Lower lobe of right lung (tissue), 2 donors: ENCODE data around the gene OR2AT4. TPM values are rescaled to one million over a fixed set of nuclear protein-coding genes. Genes with fewer than 3 reads are reported as not detected.
A peak's percentile ranks its signal among the peaks of the same experiment; 100 is the strongest.

Experiments used
- ATAC-seq, 2 donors: fragments of 200-7000 bp; cut with Tn5 transposase; one replicate each; pipeline ENCODE4 v1.9.1; 2020 to 2022; ENCODE audit warnings: mild to moderate bottlenecking in 2 of 2, moderate library complexity in 2 of 2
- DNase-seq: peaks from one replicate; pipeline ENCODE4 v3.0.0-alpha.2; 2020
- H3K27ac ChIP-seq: fragments of 200-600 bp; one replicate; pipeline ENCODE4 v1.8.0; 2022
- H3K27me3 ChIP-seq: fragments of 200-600 bp; one replicate; pipeline ENCODE4 v1.8.0; 2022; ENCODE audit warnings: low read depth
- H3K36me3 ChIP-seq: fragments of 200-600 bp; one replicate; pipeline ENCODE4 v1.8.0; 2022; ENCODE audit warnings: mild to moderate bottlenecking
- H3K4me1 ChIP-seq: fragments of 200-600 bp; one replicate; pipeline ENCODE4 v1.8.0; 2022
- H3K4me3 ChIP-seq: fragments of 200-600 bp; one replicate; pipeline ENCODE4 v1.8.0; 2022; ENCODE audit warnings: mild to moderate bottlenecking
- H3K9me3 ChIP-seq: fragments of 200-600 bp; one replicate; pipeline ENCODE4 v1.8.0; 2022
- CTCF ChIP-seq: fragments of 200-600 bp; IDR thresholded peaks from one replicate; pipeline ENCODE4 v1.8.0; 2022; ENCODE audit warnings: antibody characterized with exemption, mild to moderate bottlenecking
- intact Hi-C: fragments of 100-400 bp; cut with DNase I; formaldehyde crosslinking; loops from one replicate; pipeline ENCODE4 v1.11.0; 2022
- total RNA-seq: library from RNA; stranded (reverse); fragmentation: NEBNext Ultra II Directional; extraction: Animal tissue kit (Norgen Biotek cat#: 25700); gene quantifications from one replicate; pipeline ENCODE4 v1.2.1, GENCODE V29; 2021
- donor health status: DM: no; HTN: yes; CAD: no; lungs with severe emphysema.

Gene OR2AT4
- total RNA-seq, 1 donor from 2014 or later = not detected

GRCh38 chr11:75142714-75143419 is 46.2 kb upstream of the OR2AT4 start:
- Histone ChIP-seq H3K27ac (peak overlapping the region; percentile 36), H3K4me3 (no peak overlapping the region), H3K9me3 (no peaks in the 10 kb centered on the region), H3K36me3 (no peaks in the 10 kb centered on the region), H3K27me3 (no peaks in the 10 kb centered on the region), H3K4me1 (peaks cover 46% of the 10 kb centered on the region)
- intact Hi-C loops = loop anchor here (10.0 kb wide), 1 partner anchor 62 kb away; no protein-coding TSS in a partner anchor
- ATAC-seq = peak; percentile 84 to 85
- TF ChIP-seq CTCF = no peak
- peak; percentile 88 for DNase-seq

GRCh38 chr11:75141166-75141565 is 44.5 kb upstream of the OR2AT4 start:
- Histone ChIP-seq H3K27ac (no peak overlapping the region), H3K4me1 (peaks cover 38% of the 10 kb centered on the region), H3K4me3 (no peak overlapping the region), H3K27me3 (no peaks in the 10 kb centered on the region), H3K36me3 (no peaks in the 10 kb centered on the region), H3K9me3 (no peaks in the 10 kb centered on the region)
- ATAC-seq = no peak
- no peak for TF ChIP-seq CTCF
- intact Hi-C loops = loop anchor here (10.0 kb wide), 1 partner anchor 64 kb away; no protein-coding TSS in a partner anchor
- no peak for DNase-seq

- Histone ChIP-seq H3K4me1 (peaks cover 35% of the 10 kb centered on the region), H3K27me3 (no peaks in the 10 kb centered on the region), H3K36me3 (no peaks in the 10 kb centered on the region), H3K9me3 (no peaks in the 10 kb centered on the region), H3K27ac (no peak overlapping the region), H3K4me3 (no peak overlapping the region)
- ATAC-seq (peak; percentile 67 to 77), DNase-seq (peak; percentile 78)
- intact Hi-C loops = loop anchor here (10.0 kb wide), 1 partner anchor 64 kb away; no protein-coding TSS in a partner anchor
- peak; percentile 97 for TF ChIP-seq CTCF
Measured at GRCh38 chr11:75140269-75141138, 43.8 kb upstream of the OR2AT4 start.

- no peak overlapping the region for H3K27ac ChIP-seq
- no peak overlapping the region for H3K4me3 ChIP-seq
- H3K9me3 ChIP-seq = no peaks in the 10 kb centered on the region
- intact Hi-C loops = no loop called here
- H3K4me1 ChIP-seq = peaks cover 3% of the 10 kb centered on the region
- DNase-seq (no peak), ATAC-seq (no peak)
- H3K27me3 ChIP-seq = no peaks in the 10 kb centered on the region
- H3K36me3 ChIP-seq = no peaks in the 10 kb centered on the region
- TF ChIP-seq CTCF = no peak
Measured at GRCh38 chr11:75135651-75136050, 39.0 kb upstream of the OR2AT4 start.

- Histone ChIP-seq H3K36me3 (no peaks in the 10 kb centered on the region), H3K9me3 (no peaks in the 10 kb centered on the region), H3K4me3 (no peak overlapping the region), H3K27ac (no peak overlapping the region), H3K27me3 (no peaks in the 10 kb centered on the region), H3K4me1 (no peaks in the 10 kb centered on the region)
- TF ChIP-seq CTCF = no peak
- DNase-seq (no peak), ATAC-seq (no peak)
- intact Hi-C loops = no loop called here
Measured at GRCh38 chr11:75135021-75135650, 38.5 kb upstream of the OR2AT4 start.
